ENCODE data around the gene NUB1.

Gene NUB1

GRCh38 chr7:151384352-151384697 is 42.7 kb downstream of the NUB1 start:
- TF ChIP-seq, protein P1, sequence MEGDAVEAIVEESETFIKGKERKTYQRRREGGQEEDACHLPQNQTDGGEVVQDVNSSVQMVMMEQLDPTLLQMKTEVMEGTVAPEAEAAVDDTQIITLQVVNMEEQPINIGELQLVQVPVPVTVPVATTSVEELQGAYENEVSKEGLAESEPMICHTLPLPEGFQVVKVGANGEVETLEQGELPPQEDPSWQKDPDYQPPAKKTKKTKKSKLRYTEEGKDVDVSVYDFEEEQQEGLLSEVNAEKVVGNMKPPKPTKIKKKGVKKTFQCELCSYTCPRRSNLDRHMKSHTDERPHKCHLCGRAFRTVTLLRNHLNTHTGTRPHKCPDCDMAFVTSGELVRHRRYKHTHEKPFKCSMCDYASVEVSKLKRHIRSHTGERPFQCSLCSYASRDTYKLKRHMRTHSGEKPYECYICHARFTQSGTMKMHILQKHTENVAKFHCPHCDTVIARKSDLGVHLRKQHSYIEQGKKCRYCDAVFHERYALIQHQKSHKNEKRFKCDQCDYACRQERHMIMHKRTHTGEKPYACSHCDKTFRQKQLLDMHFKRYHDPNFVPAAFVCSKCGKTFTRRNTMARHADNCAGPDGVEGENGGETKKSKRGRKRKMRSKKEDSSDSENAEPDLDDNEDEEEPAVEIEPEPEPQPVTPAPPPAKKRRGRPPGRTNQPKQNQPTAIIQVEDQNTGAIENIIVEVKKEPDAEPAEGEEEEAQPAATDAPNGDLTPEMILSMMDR (conservative IDR thresholded peaks at IDR 0.05; ENCODE audit: low read depth, low read length), result no peak
- no peak for DNase-seq (ENCODE audit: low read depth)
- no peak overlapping the region for H3K4me3 ChIP-seq (ENCODE audit: low read depth, low read length)

DNA sequence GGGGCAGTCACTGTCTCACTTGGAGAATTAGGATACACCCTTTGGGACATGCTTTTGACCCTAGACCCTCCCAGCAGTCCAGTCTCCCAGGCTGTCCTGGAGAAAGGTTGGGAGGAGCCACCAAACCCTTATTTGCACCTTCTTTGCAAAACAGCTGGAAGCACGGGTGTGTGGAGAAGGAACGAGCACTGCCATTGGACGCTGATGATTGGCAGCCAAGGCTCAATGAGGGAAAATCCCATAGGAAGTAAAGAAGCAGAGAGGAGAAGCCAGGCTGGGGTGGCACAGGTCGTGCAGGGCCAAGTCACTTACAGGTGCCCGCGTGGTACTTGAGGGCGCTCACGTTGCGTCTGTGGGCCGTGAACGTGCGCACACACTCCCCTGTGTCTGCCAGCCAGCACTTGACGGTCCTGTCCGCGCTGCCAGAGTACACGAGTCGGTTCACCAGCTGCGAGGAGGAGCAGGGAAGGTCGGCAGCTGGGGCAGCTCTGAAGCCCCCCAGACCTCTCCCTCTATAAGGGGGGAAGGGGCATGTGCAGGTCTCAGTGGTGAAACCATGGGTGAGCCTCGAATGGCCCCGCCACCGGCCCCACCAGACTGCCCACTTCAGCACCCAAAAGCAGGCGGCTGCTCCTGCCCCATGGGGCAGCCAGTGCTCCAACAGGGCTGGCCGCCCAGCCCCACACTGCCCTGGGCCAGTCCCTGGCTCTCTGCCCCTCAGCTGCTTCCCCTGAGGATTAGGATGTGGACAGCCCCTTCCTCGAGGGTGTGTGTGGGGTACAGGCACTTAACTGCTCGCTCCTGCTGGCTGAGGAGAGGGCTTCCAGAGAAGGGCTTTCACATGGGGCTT is 43.4 kb downstream of the NUB1 start:
- no peak for DNase-seq (ENCODE audit: low read depth)
- no peak overlapping the region for H3K4me3 ChIP-seq (ENCODE audit: low read depth, low read length)
- TF ChIP-seq, protein P1 (conservative IDR thresholded peaks at IDR 0.05; ENCODE audit: low read depth, low read length), result no peak

- no peak for DNase-seq (ENCODE audit: low read depth)
- TF ChIP-seq, protein P1 (conservative IDR thresholded peaks at IDR 0.05; ENCODE audit: low read depth, low read length), result no peak
- no peak overlapping the region for H3K4me3 ChIP-seq (ENCODE audit: low read depth, low read length)
These were observed 44.2 kb downstream of the NUB1 start for GRCh38 chr7:151385626-151386300.

DNA sequence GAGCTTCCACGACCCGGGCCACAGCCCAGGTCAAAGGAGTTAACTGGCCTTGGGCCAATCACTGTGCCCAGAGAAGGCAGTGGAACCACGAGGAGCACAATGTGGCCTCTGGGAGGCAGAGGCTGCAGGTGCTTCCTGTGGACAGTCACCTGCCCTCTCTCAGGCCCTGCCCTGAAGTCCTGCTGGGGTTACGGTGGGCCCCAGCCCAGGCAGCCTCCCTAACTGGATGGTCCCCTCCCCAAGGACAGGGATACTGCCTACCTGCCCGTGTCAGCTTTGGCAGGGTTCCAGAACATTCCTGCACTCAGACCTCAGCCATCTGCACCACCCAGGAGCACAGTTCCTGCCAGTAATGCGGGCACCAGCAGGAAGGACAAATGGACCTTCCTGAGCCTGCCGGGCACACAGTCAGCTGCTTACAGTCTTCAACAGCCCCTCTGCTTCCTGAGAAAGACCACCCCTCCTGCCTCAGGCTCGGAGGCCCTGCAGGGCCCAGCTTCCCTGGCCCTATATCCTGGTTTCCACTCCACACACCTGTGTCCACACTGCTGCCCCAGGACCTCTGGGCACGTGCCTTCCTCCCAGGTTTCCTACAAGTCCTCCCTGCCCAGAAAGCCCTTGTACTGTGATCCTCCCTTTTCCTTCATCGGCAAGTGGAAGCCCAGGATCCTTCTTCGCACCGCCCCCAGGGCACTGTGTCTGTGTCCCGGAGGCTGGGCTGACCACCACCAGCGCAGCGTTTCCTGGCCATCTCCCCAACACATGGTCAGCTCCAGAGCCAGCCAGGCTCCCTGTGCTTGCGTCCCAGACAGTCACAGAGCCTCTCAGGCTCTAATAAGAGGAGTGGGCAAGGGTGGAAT is 44.9 kb downstream of the NUB1 start:
- H3K4me3 ChIP-seq (ENCODE audit: low read depth, low read length), result no peak overlapping the region
- TF ChIP-seq, protein P1 (conservative IDR thresholded peaks at IDR 0.05; ENCODE audit: low read depth, low read length), result no peak
- no peak for DNase-seq (ENCODE audit: low read depth)

DNA sequence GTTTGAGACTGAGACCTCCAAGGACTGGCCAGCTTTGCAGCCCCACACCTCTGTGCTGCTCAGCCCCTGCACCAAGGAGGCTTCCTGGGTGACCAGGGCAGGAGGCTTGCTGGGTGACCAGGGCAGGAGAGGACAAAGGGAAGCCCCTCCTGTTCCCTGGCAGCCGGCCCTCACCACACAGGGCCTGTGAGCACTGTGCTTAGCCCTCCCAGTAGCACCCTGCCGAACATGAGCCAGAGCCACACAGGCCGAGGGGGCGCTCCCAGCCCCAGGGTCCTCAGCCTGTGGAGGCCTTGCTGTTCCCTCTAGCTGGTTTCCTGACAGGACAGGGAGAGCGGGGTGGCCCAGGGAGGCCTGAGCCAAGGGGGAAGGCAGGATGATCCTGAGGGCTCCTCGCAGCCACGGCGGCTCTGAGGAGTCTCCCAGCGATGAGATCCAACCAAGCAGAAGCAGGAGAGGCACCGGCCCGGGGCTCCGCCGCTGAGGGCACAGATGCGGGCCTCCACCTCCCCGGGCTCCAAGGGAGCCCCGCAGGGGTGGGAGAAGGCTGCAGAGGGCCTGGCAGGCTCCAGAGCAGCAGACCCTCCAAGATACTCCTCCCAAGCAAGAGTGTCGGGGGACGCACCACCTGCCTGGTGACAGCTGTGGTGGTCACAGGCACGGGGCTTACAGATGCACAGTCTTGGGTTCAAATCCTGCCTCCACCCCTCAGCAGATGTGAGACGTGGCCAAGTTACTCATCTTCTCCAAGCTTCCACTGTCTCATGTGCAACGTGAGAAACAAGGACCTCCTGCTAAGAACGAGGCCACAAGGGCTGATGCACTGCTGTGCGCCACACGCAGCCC is 45.8 kb downstream of the NUB1 start:
- TF ChIP-seq, protein P1 (conservative IDR thresholded peaks at IDR 0.05; ENCODE audit: low read depth, low read length), result no peak

DNA sequence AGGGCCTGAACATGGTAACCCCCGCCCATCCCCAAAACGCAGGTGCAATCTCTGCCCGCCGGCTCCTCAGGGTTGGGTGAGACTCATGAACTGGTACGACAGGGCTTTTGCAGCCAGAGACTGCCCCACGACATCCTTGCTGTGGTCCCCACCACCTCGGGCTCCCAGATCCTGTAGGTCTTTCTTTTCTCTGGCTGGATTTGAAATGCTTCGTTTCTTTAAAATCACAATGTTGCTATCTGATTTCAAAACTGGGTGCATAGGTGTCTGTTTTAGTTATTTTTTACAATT is 46.3 kb downstream of the NUB1 start:
- no peak overlapping the region for H3K4me3 ChIP-seq (ENCODE audit: low read depth, low read length)
- TF ChIP-seq, protein P1 (conservative IDR thresholded peaks at IDR 0.05; ENCODE audit: low read depth, low read length), result no peak
- DNase-seq (ENCODE audit: low read depth), result no peak

More for the DNA sequence above, 45.8 kb downstream of the NUB1 start:
- peak; percentile 52 for DNase-seq (ENCODE audit: low read depth)
- H3K4me3 ChIP-seq (ENCODE audit: low read depth, low read length), result no peak overlapping the region

All from choroid plexus epithelial cell (primary cell).